ENCODE results near the gene NOS3. TPM values are rescaled to one million over a fixed set of nuclear protein-coding genes. Genes with fewer than 3 reads are reported as not detected.

Gene NOS3
- total and polyA plus RNA-seq, 2 of the 13 experiments (the other 11 are each of a cell fraction or from before 2014, with no cell fraction given) = 3.7 to 7.5 TPM

DNA sequence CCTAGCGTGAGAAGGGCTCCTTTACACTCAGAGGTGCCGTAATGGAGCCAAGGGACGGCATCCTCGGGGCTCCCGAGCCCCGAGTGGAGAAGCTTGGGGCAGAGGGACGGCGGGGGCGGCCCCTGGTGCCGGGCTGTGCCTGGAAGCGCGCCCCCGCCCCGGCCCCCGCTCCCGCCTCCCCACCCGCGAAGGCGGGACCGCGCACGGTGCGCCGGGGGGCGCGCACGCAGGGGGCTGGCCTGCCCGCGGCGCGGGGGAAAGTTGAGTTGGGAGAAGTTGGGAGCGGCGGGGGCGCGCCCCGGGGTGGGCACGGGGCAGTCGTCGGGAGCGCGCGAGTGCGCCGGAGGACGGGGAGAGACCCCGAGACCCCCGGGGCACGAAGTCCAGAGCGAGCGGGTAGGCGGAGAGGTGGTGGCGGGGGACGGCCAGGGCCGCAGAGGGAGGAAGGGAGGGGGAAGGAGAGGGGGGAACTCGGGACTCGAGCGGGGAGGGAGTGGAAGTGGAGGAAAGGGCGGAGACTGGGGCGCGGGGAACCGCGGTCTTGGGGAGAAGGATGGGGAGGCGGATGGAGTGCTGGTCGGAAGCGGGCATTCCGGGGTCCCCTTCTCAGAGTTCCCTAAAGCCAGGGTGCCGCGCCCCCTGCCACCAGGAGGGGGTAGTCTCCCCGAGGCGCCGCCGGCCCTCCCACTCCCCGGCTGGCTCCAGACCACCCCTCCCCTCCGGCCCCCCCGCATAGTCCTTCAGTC, 68.7 kb downstream of the NOS3 start, which contains the start of gene SLC4A2 (continued):
- TF ChIP-seq NONO (IDR thresholded peaks at IDR 0.05) = no peak
- TF ChIP-seq NONO (CRISPR knock-in tag; conservative IDR thresholded peaks at IDR 0.05) = no peak; the same call in 1 of the 2 replicates
- TF ChIP-seq ZNF672 (CRISPR knock-in tag; IDR thresholded peaks at IDR 0.05) = no peak
- TF ChIP-seq FOXA3 (CRISPR knock-in tag; IDR thresholded peaks at IDR 0.05) = no peak
- TF ChIP-seq RBAK (CRISPR knock-in tag; IDR thresholded peaks at IDR 0.05) = no peak
- TF ChIP-seq KLF9 (CRISPR knock-in tag; IDR thresholded peaks at IDR 0.05; ENCODE audit: low read depth) = no peak
- no peak for TF ChIP-seq ZNF766 (CRISPR knock-in tag; IDR thresholded peaks at IDR 0.05; ENCODE audit: borderline replicate concordance)
- no peak for TF ChIP-seq ZNF501 (CRISPR knock-in tag; IDR thresholded peaks at IDR 0.05)
- TF ChIP-seq ZNF7 (CRISPR knock-in tag; IDR thresholded peaks at IDR 0.05) = no peak
- no peak for TF ChIP-seq CHD4 (IDR thresholded peaks at IDR 0.05; ENCODE audit: borderline replicate concordance, low read length)
- TF ChIP-seq ATF7 (IDR thresholded peaks at IDR 0.05) = no peak
- TF ChIP-seq ATF7 (CRISPR knock-in tag; IDR thresholded peaks at IDR 0.05) = no peak
- no peak for TF ChIP-seq MBNL3 (CRISPR knock-in tag; conservative IDR thresholded peaks at IDR 0.05)
- TF ChIP-seq ZKSCAN1 (IDR thresholded peaks at IDR 0.05; ENCODE audit: low read length) = no peak
- peak; percentile 46 for TF ChIP-seq SALL1 (CRISPR knock-in tag; IDR thresholded peaks at IDR 0.05)
- no peak for TF ChIP-seq ZNF121 (CRISPR knock-in tag; IDR thresholded peaks at IDR 0.05)
- no peak for TF ChIP-seq MED13 (CRISPR knock-in tag; IDR thresholded peaks at IDR 0.05)
- no peak for TF ChIP-seq CBX2 (IDR thresholded peaks at IDR 0.05; ENCODE audit: low read depth, low read length)
- TF ChIP-seq CBX2 (CRISPR knock-in tag; IDR thresholded peaks at IDR 0.05; ENCODE audit: low read depth) = no peak
- no peak for TF ChIP-seq ZNF768 (CRISPR knock-in tag; IDR thresholded peaks at IDR 0.05)
- TF ChIP-seq ZNF629 (CRISPR knock-in tag; conservative IDR thresholded peaks at IDR 0.05) = no peak
- TF ChIP-seq ZNF687 (CRISPR knock-in tag; IDR thresholded peaks at IDR 0.05) = 0 out of 2 replicates have a peak, but pooled peaks have one; percentile 28
- TF ChIP-seq, protein P1, sequence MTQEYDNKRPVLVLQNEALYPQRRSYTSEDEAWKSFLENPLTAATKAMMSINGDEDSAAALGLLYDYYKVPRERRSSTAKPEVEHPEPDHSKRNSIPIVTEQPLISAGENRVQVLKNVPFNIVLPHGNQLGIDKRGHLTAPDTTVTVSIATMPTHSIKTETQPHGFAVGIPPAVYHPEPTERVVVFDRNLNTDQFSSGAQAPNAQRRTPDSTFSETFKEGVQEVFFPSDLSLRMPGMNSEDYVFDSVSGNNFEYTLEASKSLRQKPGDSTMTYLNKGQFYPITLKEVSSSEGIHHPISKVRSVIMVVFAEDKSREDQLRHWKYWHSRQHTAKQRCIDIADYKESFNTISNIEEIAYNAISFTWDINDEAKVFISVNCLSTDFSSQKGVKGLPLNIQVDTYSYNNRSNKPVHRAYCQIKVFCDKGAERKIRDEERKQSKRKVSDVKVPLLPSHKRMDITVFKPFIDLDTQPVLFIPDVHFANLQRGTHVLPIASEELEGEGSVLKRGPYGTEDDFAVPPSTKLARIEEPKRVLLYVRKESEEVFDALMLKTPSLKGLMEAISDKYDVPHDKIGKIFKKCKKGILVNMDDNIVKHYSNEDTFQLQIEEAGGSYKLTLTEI (CRISPR knock-in tag; conservative IDR thresholded peaks at IDR 0.05) = no peak
- no peak for TF ChIP-seq NCOR1 (IDR thresholded peaks at IDR 0.05; ENCODE audit: borderline replicate concordance, low read length)
